PC-3 (cell line): ENCODE results near the gene SRGAP3. TPM values are rescaled to one million over a fixed set of nuclear protein-coding genes. Genes with fewer than 3 reads are reported as not detected.
A peak's percentile ranks its signal among the peaks of the same experiment; 100 is the strongest.

Experiments
- ATAC-seq: fragments of 200-7000 bp; cut with Tn5 transposase; 2 replicates; pipeline ENCODE4 v1.9.1; 2020; ENCODE audit warnings: mild to moderate bottlenecking, moderate library complexity
- BruUV-seq: library from RNA; stranded (reverse); fragments of 400-500 nt; replicated peaks from 2 replicates; lab custom pipeline; 2021; lab: Mats Ljungman, UMichigan
- CTCF ChIA-PET: fragments of 300-600 bp; sonication (Branson Sonifier 250); formaldehyde crosslinking; loops from one replicate; lab custom pipeline; 2022; ENCODE audit warnings: antibody characterized with exemption; lab: Charles Lee
- POLR2A ChIA-PET: fragments of 300-600 bp; sonication (Branson Sonifier 250); formaldehyde crosslinking; loops from one replicate; lab custom pipeline; 2022; ENCODE audit warnings: antibody characterized with exemption; ENCODE audit not compliant: unreplicated experiment; lab: Charles Lee
- DNase-seq: peaks from one replicate; pipeline ENCODE4 v3.0.0-alpha.2; 2015
- H2AFZ ChIP-seq: fragments of 300-600 bp; sonication (generic); 2 replicates; pipeline ENCODE4 v1.6.0; 2016; ENCODE audit warnings: antibody characterized with exemption, low read length
- H3F3A ChIP-seq: fragments of 300-600 bp; sonication (generic); one replicate; pipeline ENCODE4 v1.6.0; 2017; ENCODE audit warnings: antibody characterized with exemption, low read length, control low read depth, mild to moderate bottlenecking; ENCODE audit not compliant: unreplicated experiment
- H3K27ac ChIP-seq: fragments of 300-600 bp; sonication (generic); 2 replicates; pipeline ENCODE4 v1.5.1; 2016; ENCODE audit warnings: mild to moderate bottlenecking, low read length
- H3K27me3 ChIP-seq: fragments of 300-600 bp; sonication (generic); 2 replicates; pipeline ENCODE4 v1.6.1; 2016; ENCODE audit warnings: low read length, mixed read lengths
- H3K36me3 ChIP-seq: fragments of 300-600 bp; sonication (generic); 2 replicates; pipeline ENCODE4 v1.6.1; 2016; ENCODE audit warnings: low read depth, mixed run types, low read length, mixed read lengths
- H3K4me1 ChIP-seq: fragments of 300-600 bp; sonication (generic); 2 replicates; pipeline ENCODE4 v1.5.1; 2016; ENCODE audit warnings: low read length; ENCODE audit not compliant: insufficient read depth
- H3K4me2 ChIP-seq: fragments of 300-600 bp; sonication (generic); 2 replicates; pipeline ENCODE4 v1.6.0; 2016; ENCODE audit warnings: low read length
- H3K4me3 ChIP-seq: fragments of 300-600 bp; sonication (generic); 2 replicates; pipeline ENCODE4 v1.5.1; 2016; ENCODE audit warnings: mild to moderate bottlenecking, low read length, mixed read lengths
- H3K79me2 ChIP-seq: fragments of 300-600 bp; sonication (generic); 2 replicates; pipeline ENCODE4 v1.6.1; 2017; ENCODE audit warnings: low read length, mixed read lengths
- H3K9ac ChIP-seq: fragments of 300-600 bp; sonication (generic); 2 replicates; pipeline ENCODE4 v1.6.0; 2016; ENCODE audit warnings: mild to moderate bottlenecking, low read length
- H3K9me2 ChIP-seq: fragments of 300-600 bp; sonication (generic); replicated peaks from 2 replicates; pipeline ENCODE4 v1.6.1; 2016; ENCODE audit warnings: mixed run types, low read length, mixed read lengths
- H3K9me3 ChIP-seq: fragments of 300-600 bp; sonication (generic); 2 replicates; pipeline ENCODE4 v1.6.1; 2016; ENCODE audit warnings: low read length, mixed read lengths
- H4K20me1 ChIP-seq: fragments of 300-600 bp; sonication (generic); 2 replicates; pipeline ENCODE4 v1.6.1; 2016; ENCODE audit warnings: low read length, mixed read lengths
- EZH2 ChIP-seq: fragments of 300-600 bp; sonication (generic); IDR thresholded peaks from one replicate; pipeline ENCODE4 v1.6.1; 2017; ENCODE audit warnings: antibody characterized with exemption, mild to moderate bottlenecking, low read length; ENCODE audit not compliant: unreplicated experiment
- EZH2phosphoT487 ChIP-seq: fragments of 300-600 bp; sonication (generic); IDR thresholded peaks from 2 replicates; pipeline ENCODE4 v1.6.1; 2018; ENCODE audit warnings: mild to moderate bottlenecking, antibody characterized with exemption, low read length, borderline replicate concordance
- intact Hi-C: fragments of 100-400 bp; cut with micrococcal nuclease; formaldehyde crosslinking; loops from 2 replicates; pipeline ENCODE4 v1.9.0; 2023
- total RNA-seq: library from RNA; depleted of rRNA; stranded (reverse); fragments of >200 nt; gene quantifications from 2 replicates; pipeline ENCODE4 v1.2.3, GENCODE V29; 2014
- TF ChIP-seq, protein P1 (sequence below): fragments of 300-600 bp; sonication (generic); conservative IDR thresholded peaks from 2 replicates; pipeline ENCODE4 v1.5.1; 2017; ENCODE audit warnings: antibody characterized with exemption, low read depth, mild to moderate bottlenecking, low read length

Gene SRGAP3
- total RNA-seq, 1 experiment from 2014 or later = 7.5 TPM

DNA sequence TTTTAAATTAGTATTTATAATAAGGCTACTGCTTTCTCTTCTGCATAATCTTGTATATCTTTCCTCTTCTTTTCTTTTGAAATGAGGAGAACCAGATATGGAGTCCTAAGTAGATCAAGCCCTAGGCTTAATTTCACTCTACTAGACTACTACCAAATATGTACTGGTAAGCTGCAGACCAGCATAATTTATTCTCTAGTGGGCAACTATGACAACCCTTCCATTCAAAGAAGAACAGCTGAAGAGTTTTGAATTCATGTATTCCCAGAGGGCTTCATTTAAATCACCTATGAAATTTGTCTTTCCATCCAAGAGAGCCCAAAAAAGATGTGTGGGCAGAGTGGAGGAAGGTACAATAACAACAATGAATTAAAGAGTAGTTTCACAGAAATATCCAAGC, 296.1 kb downstream of the SRGAP3 start:
- no peaks in the 10 kb centered on the region for H3K27me3 ChIP-seq
- intact Hi-C loops = no loop called here
- no peak for DNase-seq
- H3K36me3 ChIP-seq = peaks cover 44% of the 10 kb centered on the region
- no peaks in the 10 kb centered on the region for H3K9me2 ChIP-seq
- TF ChIP-seq EZH2phosphoT487 (no peak), EZH2 (no peak)
- TF ChIP-seq, protein P1, sequence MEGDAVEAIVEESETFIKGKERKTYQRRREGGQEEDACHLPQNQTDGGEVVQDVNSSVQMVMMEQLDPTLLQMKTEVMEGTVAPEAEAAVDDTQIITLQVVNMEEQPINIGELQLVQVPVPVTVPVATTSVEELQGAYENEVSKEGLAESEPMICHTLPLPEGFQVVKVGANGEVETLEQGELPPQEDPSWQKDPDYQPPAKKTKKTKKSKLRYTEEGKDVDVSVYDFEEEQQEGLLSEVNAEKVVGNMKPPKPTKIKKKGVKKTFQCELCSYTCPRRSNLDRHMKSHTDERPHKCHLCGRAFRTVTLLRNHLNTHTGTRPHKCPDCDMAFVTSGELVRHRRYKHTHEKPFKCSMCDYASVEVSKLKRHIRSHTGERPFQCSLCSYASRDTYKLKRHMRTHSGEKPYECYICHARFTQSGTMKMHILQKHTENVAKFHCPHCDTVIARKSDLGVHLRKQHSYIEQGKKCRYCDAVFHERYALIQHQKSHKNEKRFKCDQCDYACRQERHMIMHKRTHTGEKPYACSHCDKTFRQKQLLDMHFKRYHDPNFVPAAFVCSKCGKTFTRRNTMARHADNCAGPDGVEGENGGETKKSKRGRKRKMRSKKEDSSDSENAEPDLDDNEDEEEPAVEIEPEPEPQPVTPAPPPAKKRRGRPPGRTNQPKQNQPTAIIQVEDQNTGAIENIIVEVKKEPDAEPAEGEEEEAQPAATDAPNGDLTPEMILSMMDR = no peak
- BruUV-seq = no TSS peak
- H2AFZ ChIP-seq = no peak overlapping the region
- H3K4me2 ChIP-seq = no peak overlapping the region
- no peaks in the 10 kb centered on the region for H3K9me3 ChIP-seq
- 0 out of 2 replicates have a peak, but pooled peaks cover 3% of the 10 kb centered on the region for H3K4me1 ChIP-seq
- H3F3A ChIP-seq = no peaks in the 10 kb centered on the region
- H3K9ac ChIP-seq = no peak overlapping the region
- ChIA-PET POLR2A (interaction anchor here (0.7 kb wide), 1 partner anchor 1759 kb away, joined by 4 read pairs; no protein-coding TSS in a partner anchor), CTCF (no interaction called here)
- H3K27ac ChIP-seq = no peak overlapping the region
- peaks cover 27% of the 10 kb centered on the region; the same call in 1 of the 2 replicates for H4K20me1 ChIP-seq
- no peak for ATAC-seq
- H3K4me3 ChIP-seq = no peak overlapping the region
- peaks cover 97% of the 10 kb centered on the region for H3K79me2 ChIP-seq

DNA sequence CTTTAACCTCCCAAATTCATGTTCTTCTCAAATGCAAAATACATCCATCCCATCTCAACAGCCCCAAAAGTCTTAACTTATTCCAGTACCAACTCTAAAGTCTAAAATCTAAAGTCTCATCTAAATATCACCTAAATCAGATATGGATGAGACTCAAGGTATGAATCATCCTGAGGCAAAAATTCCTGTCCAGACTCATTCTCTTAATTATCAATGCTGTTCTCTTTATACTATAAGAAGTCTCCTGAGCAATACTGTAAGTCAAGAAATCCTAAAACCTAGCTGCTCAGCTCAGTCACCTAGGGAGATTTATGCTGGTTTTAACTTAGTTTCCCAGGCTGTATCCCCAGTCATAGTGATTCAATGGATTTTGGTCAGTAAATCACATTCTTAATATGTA, 297.3 kb downstream of the SRGAP3 start:
- H3K9me3 ChIP-seq = no peaks in the 10 kb centered on the region
- no peak overlapping the region for H3K4me2 ChIP-seq
- intact Hi-C loops = no loop called here
- no peaks in the 10 kb centered on the region for H3K9me2 ChIP-seq
- H2AFZ ChIP-seq = no peak overlapping the region
- H3K36me3 ChIP-seq = peaks cover 43% of the 10 kb centered on the region
- TF ChIP-seq EZH2phosphoT487 (no peak), EZH2 (no peak)
- TF ChIP-seq, protein P1 = no peak
- H3K4me3 ChIP-seq = no peak overlapping the region
- no peak; the same call in 1 of the 2 replicates for ATAC-seq
- H4K20me1 ChIP-seq = peaks cover 27% of the 10 kb centered on the region; the same call in 1 of the 2 replicates
- ChIA-PET CTCF (no interaction called here), POLR2A (no interaction called here)
- no peaks in the 10 kb centered on the region for H3K27me3 ChIP-seq
- no peaks in the 10 kb centered on the region for H3F3A ChIP-seq
- H3K27ac ChIP-seq = no peak overlapping the region
- no TSS peak for BruUV-seq
- DNase-seq = no peak
- no peak overlapping the region for H3K9ac ChIP-seq
- peaks cover 94% of the 10 kb centered on the region for H3K79me2 ChIP-seq
- 0 out of 2 replicates have a peak, but pooled peaks cover 3% of the 10 kb centered on the region for H3K4me1 ChIP-seq

DNA sequence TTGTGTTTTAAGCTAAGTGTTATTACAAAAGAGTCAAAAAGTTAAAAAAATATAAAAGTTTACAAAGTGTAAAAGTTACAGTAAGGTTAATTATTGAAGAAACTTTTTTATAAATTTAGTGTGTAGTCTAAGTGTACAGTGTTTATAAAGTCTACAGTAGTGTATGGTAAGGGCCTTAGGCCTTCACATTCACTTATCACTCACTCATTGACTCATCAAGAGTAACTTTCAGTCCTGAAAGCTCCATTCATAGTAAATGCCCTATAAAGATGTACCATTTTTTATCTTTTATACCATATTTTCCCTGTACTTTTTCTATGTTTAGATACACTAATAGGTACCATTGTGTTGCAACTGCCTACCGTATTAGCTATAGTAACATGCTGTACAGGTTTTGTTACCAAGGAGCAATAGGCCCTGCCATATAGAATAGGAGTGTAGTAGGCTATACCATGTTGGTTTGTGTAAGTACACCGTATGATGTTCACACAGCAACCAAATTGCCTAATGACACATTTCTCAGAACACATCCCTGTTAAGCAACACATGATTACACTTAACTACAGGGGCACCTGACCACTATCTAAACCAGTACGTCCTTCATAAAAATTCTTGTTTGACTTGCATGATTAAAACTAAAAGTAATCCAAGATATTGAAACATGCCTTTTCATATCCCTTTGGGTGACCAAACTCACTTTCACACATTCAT, 303.4 kb downstream of the SRGAP3 start:
- no peaks in the 10 kb centered on the region for H3K4me1 ChIP-seq
- intact Hi-C loops = no loop called here
- no peak overlapping the region for H3K4me2 ChIP-seq
- no peaks in the 10 kb centered on the region for H3K9me3 ChIP-seq
- H3K27ac ChIP-seq = no peak overlapping the region
- no peaks in the 10 kb centered on the region for H3K9me2 ChIP-seq
- ChIA-PET POLR2A (no interaction called here), CTCF (no interaction called here)
- no peaks in the 10 kb centered on the region for H3F3A ChIP-seq
- H3K36me3 ChIP-seq = peaks cover 75% of the 10 kb centered on the region
- no peaks in the 10 kb centered on the region for H3K27me3 ChIP-seq
- ATAC-seq = no peak
- TSS peak; percentile 5 for BruUV-seq
- DNase-seq = no peak
- no peak overlapping the region for H3K4me3 ChIP-seq
- peaks cover 55% of the 10 kb centered on the region for H3K79me2 ChIP-seq
- H4K20me1 ChIP-seq = 0 out of 2 replicates have a peak, but pooled peaks cover 14% of the 10 kb centered on the region
- TF ChIP-seq EZH2phosphoT487 (no peak), EZH2 (no peak)
- TF ChIP-seq, protein P1 = no peak
- no peak overlapping the region for H2AFZ ChIP-seq
- no peak overlapping the region for H3K9ac ChIP-seq
